GM19452 (cell line): ENCODE results near the gene NUFIP1.

Source experiments
- ATAC-seq: cut with Tn5 transposase; IDR thresholded peaks from one replicate; pipeline ENCODE4 v1.9.1; 2021; ENCODE audit not compliant: unreplicated experiment

The NUFIP1 gene

GRCh38 chr13:44894001-44894770 is 95.1 kb downstream of the NUFIP1 start:
- no peak for ATAC-seq
